ENCODE data around the gene SMIM32.

Gene SMIM32

GRCh38 chr5:136185974-136186665 lies 6.8 kb downstream of the SMIM32 start:
- DNase-seq: no peak

GRCh38 chr5:136182618-136183017 lies 10.3 kb downstream of the SMIM32 start:
- no peak for DNase-seq

- DNase-seq: no peak
Observed at GRCh38 chr5:136174021-136174659, 18.8 kb downstream of the SMIM32 start.

GRCh38 chr5:136169218-136169617 lies 23.7 kb downstream of the SMIM32 start:
- DNase-seq: no peak

- DNase-seq: no peak
Observed at GRCh38 chr5:136166909-136167308, 26.1 kb downstream of the SMIM32 start.

- no peak for DNase-seq
Observed at GRCh38 chr5:136164226-136164625, 28.7 kb downstream of the SMIM32 start.

- DNase-seq: no peak
Observed at GRCh38 chr5:136162008-136162407, 31.0 kb downstream of the SMIM32 start.

- DNase-seq: no peak
Observed at GRCh38 chr5:136159457-136159856, 33.5 kb downstream of the SMIM32 start.

- DNase-seq: no peak
Observed at GRCh38 chr5:136157514-136157913, 35.4 kb downstream of the SMIM32 start.

GRCh38 chr5:136155761-136156160 lies 37.2 kb downstream of the SMIM32 start:
- no peak for DNase-seq

- no peak for DNase-seq
Observed at GRCh38 chr5:136155078-136155477, 37.9 kb downstream of the SMIM32 start.

GRCh38 chr5:136153581-136154236 lies 39.3 kb downstream of the SMIM32 start:
- DNase-seq: no peak

- DNase-seq: no peak
Observed at GRCh38 chr5:136149891-136150290, 43.1 kb downstream of the SMIM32 start.

- DNase-seq: no peak
Observed at GRCh38 chr5:136147632-136148031, 45.3 kb downstream of the SMIM32 start.

- no peak for DNase-seq
Observed at GRCh38 chr5:136146201-136146600, 46.8 kb downstream of the SMIM32 start.

GRCh38 chr5:136145030-136145429 lies 47.9 kb downstream of the SMIM32 start:
- no peak for DNase-seq

GRCh38 chr5:136143763-136144162 lies 49.2 kb downstream of the SMIM32 start:
- DNase-seq: no peak

- DNase-seq: no peak
Observed at GRCh38 chr5:136143312-136143711, 49.6 kb downstream of the SMIM32 start.

GRCh38 chr5:136141561-136141960 lies 51.4 kb downstream of the SMIM32 start:
- DNase-seq: no peak

Data from right forelimb (tissue), 1 donor.